ENCODE data around the gene DCANP1.

DCANP1 gene

DNA sequence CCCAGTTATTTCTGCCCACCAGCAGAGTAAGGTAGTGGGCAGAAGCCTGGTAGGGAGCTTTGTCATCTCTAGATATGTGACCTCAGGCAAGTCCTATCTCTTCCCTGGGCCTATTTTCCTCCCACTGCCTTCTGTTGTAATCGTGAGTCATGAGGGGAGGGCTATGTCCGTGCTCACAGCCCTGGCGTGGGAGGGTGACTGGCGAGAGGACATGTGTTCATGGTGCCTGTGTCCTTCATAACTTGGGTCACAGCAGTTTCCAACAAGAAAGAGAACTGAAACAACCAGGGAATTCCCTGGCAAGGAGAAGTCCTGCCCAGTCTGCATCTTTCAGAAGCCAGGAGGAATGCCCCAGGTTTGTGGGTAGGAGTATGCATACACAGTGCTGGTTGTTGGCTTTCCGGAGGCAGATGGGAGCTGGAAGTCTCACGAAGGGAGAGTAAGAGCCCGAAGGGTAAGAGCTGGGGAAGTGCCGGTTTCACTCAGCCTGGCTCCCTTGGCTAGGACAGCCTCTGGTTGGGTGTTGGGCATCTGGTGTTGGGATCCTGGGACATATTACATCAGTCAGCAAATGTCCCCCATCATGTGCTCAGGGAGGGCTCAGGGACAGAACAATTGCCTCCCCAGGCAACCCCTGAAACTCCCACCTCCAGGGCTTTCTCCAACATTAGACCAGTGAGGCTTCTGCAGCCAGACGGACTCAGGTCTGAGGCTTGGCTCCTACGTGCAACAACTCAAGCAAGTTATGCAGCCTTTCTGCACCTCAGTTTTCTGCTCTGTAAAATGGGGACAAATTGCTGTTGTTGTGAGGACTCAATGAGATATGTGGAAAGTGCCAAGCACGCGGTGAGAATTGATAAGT is 9.3 kb upstream of the DCANP1 start:
- peak; percentile 90 for DNase-seq (ENCODE audit: low spot score)

DNA sequence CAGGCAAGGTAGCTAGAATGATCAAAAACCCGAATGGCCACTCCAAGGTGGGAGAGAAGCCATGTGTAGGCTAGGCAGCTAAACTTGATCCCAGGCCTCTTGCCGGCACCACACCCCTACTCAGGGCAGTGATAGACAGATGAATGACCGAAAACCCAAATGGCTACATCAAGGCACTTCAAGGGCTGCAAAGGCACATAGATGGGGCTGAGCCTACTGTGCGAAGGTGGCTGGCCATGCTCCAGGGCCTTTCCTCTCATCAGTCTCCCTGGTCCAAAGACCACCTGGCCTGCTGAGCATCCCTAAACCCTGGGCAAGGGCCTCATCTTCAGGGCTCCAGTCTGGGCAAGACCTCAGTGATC is 8.7 kb upstream of the DCANP1 start:
- no peak for DNase-seq (ENCODE audit: low spot score)

DNA sequence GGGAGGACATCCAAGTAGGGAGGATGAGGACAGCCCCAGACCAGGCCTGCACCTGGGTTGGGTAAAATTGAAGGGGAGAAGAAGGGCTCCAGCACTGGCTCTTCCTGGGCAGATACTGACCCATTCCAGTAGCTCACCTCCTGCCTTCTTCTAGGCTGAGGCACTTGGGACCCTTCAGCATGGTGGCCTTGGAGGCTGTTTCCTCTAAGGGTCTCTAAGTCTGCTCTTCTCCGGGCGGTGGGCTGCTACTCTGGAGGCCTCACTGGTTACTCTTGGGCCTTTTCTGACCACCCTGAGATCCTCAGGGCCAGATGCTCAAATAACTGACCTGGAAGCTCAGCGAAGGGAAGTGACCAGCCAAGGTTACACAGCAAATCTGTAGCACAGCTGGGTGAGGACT is 7.8 kb upstream of the DCANP1 start:
- no peak for DNase-seq (ENCODE audit: low spot score)

DNA sequence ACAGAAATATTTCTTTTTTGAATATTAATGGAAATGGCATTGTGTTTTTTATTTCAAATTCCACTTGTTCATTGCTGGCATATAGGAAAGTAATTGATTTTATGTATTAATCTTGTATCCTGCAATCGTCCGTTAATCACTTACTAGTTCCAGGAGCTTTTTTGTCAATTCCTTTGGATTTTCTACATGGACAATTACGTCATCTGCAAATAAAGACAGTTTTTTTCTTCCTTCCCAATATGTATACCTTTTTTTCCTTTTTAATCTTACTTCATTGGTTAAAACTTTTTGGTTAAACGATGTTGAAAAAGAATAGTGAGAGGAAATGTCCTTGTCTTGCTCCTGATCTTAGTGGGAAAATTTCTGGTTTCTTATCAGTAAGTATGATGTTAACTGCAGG is 6.5 kb upstream of the DCANP1 start:
- no peak for DNase-seq (ENCODE audit: low spot score)

DNA sequence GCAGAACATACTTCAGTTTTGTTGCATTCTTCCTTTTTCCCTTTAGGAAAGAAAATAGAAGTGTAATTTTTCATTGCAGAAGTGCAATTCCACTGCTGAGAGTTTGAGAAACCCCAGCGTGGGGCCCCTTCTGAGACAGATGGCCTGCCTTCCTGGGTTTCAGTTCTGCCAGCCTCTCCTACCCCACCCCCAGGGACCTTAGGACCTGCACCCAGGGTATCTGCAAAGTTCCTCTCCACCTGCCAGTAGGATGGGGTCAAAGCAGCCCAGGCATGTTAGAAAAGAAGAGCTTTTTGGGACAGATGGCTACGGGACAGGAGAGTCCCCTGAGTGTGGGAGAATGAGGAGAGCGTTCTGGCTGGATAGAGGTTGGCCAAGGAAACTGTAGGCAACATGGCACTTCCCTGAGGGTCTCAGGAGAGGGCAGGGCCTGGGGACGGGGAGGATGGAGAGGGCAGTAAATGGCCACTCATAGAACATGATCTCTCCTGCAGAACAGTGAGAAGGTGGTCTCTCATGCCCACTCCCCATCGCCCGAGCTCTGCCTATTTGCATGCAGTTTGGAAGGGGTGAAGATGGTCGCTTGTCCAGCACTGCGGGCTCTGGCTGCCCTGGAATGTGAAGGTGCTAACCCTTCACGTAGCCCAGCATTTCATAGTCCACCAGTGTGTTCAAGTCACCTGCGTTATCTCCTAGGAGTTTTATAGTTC is 5.3 kb upstream of the DCANP1 start, which contains the start of gene TIFAB:
TSS of gene TIFAB (minus strand) at position 31 of the 710 bp plus-strand sequence. CDS start 2,412 bp downstream, outside the sequence.
- no peak for DNase-seq (ENCODE audit: low spot score)

DNA sequence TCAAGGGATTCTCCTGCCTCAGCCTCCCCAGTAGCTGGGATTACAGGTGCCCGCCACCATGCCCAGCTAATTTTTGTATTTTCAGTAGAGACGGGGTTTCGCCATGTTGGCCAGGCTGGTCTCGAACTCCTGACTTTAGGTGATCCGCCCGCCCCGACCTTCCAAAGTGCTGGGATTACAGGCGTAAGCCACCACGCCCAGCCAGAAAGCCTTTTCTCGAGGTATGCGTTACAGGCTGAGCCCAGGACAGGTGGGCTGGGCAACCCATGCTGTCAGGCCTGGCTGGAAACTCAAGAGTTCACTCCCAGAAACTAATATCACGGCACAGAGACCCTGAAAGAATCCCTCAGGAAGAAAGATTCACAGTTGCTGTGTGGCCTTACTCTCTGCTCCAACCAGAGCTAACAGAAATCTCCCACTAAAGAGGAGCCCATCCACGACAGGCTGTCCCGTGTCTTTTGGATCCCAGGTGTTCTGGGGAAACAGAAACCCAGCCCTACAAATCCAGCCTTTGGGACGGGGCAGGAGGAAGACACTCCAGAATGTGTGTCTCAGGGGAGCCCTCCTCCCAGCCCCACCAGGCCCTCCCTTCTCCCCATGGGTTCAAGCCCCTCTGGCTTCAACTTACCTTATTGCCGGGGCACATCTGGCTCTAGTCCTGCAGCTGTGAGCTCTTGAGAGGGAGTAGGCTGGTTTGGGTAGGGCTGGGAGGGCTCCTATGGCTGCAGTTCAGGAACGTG is 4.6 kb upstream of the DCANP1 start:
- DNase-seq (ENCODE audit: low spot score), result no peak

DNA sequence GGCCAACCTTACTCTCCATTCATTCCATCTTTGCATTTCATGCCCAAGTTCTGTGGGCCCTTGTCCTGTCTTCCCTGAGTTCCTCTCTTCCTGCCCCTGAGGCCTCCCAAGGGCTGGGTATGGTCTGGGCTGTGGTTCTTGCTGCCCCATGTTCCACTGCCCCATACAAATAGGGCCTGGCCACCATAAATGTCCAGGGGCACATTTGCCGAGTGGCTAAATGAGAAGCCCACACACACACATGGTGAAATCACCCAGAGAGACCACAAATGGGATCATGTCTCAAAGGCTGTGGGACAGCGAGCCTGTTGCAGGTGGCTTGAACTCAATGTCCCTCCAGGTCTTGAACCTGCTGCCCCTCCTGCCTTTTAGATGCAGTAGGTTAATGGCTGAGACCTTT is 3.8 kb upstream of the DCANP1 start:
- DNase-seq (ENCODE audit: low spot score), result no peak

DNA sequence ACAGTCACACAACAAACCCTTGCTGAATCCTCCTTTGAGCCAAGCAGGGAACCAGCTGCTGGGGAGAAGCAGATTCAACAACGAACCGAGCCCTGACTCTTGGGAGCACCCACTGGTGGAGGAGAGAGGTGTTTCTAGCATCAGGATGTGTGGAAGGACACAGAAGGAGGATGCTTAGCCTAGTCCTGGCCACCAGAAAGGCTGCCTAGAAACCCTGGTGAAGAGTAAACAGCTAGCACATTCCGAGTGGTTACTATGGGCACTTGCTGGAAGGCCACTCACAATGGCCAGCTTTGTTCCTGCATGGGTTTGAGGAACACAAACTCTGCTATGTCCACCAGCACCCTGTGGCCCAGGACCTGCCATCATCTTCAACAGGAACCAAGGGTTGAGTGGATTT is 3.2 kb upstream of the DCANP1 start:
- no peak for DNase-seq (ENCODE audit: low spot score)

DNA sequence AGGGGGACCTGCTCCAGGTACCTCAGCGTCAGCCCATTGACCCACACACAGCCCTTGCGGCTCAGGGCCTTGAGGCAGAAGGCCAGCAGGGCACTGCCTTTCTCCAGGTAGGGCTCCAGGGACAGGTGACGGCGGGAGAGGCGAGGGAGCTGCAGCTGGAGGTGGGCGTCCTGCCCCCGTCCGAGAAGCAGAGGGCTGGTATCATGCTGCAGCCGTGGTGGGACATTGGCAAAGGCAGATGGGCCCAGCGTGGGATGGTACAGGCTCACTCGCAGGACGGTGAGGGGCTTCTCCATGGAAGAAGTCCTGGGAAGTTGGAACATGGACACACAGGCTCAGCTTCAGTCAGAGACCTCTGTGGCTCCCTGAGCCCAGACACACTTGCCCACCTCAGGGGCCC is 2.5 kb upstream of the DCANP1 start:
- no peak for DNase-seq (ENCODE audit: low spot score)

DNA sequence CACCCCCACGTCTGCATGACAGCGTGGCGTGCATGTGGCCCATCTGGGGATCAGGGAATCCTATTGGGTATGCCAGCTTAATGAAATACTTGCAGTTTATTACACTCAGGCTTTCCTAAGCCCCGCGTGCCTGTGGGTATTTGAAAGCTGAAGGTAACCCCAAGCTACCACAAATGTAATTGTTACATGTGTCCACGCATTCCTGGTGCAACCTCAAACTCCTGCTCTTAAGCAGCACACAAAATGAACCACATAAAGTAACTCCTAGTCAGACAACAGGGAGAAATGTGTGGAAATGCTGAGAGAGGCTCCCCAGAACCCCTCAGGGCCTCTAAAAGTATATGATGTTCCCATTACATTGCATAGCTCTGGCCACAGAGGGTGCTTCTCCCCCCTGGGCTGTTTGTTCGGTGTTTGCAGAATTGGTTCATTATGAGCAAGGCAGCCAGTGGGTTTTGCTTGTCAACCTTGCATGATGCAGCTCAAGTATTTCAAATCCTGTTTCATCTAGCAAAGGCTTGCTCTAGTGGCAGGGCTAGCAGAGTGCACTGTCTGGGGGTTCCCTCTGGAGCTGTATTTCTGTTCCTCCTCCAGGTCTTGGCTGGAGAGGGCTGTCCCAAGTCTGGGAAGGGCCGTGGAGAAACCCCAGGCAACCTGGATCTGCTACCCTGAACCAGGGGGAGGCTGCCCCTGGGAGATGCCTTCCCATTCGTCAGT is 1.8 kb upstream of the DCANP1 start:
- no peak for DNase-seq (ENCODE audit: low spot score)

DNA sequence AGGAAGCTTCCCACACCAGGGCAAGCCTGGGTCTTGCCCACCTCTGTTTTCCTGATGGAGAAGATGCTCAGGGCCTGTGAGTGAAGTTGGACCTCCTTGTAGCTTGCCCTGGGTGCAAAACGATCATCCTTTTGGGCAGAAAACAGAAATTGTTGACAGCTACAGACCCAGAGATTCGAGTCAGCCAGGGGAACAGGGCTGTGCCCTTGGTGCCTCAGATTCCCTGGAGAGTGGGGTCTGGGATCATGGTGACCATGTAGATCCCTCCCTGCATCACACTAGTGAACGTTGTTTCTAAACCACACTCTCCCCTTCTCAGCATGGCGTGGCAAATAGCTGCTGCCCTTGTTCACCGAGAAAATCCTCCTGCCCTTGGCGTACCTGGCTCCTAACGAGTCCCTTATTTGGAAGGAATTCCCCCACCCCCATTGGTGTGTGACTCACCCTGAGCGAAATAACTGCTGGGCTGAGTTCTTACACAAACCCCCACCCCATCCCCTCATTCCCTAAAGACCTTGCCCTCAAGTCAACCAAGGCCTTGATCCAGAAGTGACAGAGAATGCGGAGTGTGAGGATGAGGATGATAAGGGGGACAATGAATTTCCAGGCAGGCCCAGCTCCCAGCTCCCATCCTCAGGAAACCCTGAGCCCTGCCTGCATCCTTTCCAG is 1.1 kb upstream of the DCANP1 start:
- DNase-seq (ENCODE audit: low spot score), result no peak

DNA sequence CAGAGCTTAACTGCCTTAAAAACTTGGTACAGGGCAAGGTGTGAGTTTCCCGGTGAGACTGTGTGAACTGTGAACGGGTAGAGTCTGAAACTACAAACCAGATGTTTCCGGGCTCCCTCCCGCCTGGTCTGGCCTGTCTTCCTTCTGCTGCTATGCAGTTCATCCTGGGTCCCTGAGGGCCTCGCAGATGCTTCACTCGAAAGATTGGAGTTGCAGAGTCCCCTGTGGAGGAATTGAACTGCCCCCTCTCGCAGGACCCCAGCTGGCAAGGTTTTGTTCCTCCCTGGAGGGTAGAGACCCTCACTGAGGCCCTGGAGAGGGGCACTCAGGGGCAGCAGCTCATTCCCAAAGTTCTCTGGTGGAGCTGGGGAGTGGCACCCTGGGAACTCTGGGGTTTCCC is 533 bp downstream of the DCANP1 start:
- no peak for DNase-seq (ENCODE audit: low spot score)

DNA sequence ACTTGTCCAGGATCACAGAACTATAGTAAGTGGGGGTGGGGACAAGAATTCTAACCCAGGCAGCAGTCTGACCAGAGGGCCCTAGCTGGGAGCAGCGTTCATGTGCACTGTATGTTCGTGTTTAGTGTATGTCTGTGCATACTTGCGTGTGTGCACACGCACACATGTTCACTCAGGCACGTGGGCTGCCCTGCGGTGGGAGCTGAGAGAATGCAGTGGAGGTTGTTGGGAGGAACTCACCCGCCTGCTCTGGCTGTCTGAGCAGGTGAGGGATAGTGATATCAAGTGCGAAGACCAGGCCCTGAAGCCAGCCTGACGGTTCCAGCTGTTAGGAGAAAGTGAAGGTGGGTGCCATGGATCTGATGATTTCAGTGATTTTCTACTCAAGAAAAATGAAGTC is 942 bp downstream of the DCANP1 start:
- DNase-seq (ENCODE audit: low spot score), result no peak

DNA sequence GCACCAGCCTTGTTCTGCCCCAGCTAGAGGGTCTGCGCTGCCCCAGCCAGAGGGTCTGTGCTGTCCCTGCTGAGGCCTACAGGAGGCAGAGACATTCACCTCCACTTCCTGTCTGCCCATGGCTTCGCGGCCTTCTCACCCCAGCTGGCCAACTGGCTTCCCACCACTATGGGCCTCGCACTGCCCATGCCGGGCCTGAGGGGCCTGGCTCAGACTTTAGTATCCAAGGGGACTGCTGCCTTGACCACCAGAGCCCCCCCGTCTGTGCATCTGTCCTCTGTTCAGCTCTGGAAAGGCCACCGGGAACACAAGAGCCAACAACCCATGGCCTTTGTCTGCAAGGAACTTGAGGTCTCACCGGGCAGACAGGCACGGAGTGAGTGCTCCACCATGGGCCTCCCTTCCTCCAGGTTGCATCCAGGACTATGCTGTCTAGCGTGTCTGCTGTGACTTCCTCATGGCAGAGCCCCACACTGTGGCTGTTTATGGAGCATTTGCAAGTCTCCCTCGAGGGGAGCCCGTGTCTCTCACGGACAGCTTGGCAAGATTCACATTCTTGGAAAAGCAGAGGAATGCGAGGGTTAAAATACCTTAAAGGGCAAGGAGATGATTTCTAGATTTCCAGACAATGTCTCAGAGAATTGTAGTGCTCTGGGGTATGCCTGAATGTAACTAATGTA is 1.7 kb downstream of the DCANP1 start:
- no peak for DNase-seq (ENCODE audit: low spot score)

DNA sequence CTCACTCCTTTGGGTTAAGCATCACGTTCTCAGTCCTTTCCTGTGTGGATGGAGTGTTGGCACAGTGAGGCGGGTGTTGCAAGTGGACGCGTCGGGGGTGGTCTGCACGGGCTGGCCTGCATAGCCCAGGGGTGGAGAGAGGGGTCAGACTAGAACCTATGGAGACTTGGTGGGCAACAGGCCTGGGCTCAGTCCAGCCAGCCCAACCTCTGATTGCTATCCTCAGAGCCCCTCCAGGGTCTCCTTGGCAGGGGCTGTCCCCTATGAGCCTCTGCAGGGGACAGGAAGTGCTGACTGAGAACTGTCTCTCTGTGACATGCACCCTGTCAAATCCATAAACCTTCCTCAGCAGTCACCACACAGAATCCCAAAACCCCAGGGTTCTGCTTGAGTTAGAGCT is 2.3 kb downstream of the DCANP1 start:
- DNase-seq (ENCODE audit: low spot score), result no peak

DNA sequence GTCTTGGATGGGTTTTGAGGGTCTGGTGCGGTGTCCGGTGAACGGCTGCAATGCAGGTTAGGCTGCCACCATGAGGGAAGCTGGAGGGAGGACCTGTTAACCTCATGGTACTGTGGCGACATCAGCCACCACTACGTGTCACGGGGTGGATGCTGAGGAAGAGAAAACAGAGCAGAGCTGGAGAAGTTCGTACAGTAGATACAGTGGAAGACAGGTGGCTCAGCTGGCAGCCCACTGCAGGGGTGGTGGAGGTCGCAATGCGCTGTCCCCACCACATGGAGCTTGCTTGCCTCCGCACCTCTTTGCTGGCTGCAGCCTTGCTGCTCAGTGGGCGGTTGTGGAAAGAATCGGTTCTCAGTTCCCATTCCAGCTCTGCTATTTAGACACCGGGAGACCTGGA is 2.8 kb downstream of the DCANP1 start:
- no peak for DNase-seq (ENCODE audit: low spot score)

DNA sequence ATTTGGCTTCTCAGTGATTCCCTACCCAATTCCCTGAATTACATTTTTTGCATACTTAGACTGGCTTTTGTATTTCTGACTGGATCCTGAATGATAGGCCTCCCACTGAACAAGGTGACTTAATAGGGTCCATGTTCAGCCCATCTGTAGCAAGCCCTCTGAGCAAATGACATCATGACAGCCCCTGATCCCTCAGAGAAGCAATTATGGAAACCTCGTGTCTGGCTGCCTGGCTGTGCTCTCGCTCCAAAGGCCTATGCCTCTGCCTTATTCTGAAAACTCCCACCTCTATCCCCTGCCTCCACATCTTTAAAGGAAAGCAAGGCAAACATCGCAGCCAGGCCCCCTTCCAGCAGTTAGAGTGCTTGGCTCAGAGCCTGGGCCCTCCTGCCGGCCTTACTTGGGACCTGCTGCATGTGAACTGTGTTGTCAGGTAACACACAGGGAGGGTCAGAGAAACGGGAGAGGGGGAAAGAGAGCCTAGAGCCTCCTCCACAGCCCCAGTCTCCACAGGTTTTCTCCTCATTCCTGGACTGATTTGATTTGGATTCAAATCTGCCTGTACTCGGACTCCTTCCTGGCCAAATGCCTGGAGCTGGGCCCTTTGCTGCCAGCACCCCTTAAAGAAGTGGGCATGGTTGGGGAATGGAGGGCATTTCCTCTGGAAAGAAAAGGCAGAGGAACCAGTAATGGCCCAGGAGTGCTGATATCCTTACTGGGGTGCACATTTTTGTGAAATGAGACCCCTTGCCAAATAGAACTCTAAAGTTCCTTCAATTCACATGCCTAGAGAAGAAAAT is 3.8 kb downstream of the DCANP1 start:
- no peak for DNase-seq (ENCODE audit: low spot score)

DNA sequence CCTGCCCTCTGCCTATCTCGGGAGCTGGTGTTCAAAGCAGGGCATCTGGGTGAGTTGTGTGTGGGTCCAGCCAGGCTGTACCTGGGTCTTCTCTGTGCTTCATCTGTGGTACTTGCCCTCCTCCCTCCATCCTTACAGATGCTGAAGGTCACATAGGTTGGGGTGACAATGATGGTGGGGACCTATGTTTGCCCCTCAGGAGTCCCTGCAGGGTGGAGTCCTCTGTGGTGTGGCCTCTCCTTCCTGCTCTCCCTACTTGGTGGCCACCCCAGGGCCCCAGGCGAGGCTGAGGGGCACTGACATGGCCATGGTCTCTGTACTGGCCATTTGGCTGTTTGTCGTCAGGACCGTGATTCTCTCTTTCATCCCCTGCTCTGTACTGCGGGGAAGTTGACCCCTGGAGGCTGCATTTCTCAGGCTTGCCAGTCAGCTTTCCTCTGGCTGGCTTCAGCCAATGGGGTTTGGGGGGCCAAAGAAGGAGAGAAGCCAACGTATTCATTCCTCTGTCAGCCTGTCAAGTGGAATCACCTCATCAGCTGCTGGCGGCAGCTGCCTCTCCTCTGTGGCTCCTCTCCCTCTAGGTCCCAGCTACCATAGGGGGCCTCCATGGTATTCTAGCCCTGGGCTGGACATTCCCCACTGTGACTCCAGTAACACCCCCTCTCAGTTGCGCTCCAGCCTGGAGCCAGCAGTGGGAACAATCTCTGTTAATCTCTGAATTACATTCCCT is 4.6 kb downstream of the DCANP1 start:
- no peak for DNase-seq (ENCODE audit: low spot score)

DNA sequence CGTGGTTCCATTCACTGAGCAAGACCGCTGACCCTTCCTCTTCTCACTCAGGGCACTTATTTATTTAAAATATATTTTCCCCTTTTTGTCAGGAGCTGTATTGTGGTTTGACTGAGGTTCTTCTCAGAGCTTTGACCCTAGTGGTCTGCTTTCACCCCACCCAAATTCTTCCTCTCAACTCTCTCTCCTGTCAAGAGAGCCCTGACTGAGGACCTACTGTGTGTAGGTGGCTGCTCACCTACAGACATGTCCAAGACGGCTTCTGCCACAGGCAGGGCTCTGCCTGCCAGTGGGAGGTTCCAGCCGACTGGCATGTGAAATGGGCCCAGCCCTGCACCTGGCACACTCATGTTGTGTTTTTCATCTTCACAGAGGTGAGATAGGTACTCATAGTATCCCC is 5.2 kb downstream of the DCANP1 start:
- no peak for DNase-seq (ENCODE audit: low spot score)
